GM12878 (cell line): Measurements from ENCODE around the gene TGFBI. TPM values are rescaled to one million over a fixed set of nuclear protein-coding genes. Genes with fewer than 3 reads are reported as not detected.

ENCODE experiments used
- ATAC-seq: fragments of 200-7000 bp; cut with Tn5 transposase; 3 replicates; pipeline ENCODE4 v1.9.1; 2020; ENCODE audit warnings: mild to moderate bottlenecking, moderate library complexity
- BruUV-seq: library from RNA; stranded (reverse); fragments of 400-500 nt; replicated peaks from 2 replicates; lab custom pipeline; 2021; lab: Mats Ljungman, UMichigan
- CTCF ChIA-PET: fragments of 300-600 bp; sonication (Branson Sonifier 250); formaldehyde crosslinking; extraction: SDS; loops from one replicate; lab custom pipeline; 2021; ENCODE audit warnings: inconsistent platforms; lab: Yijun Ruan, JAX
- POLR2A ChIA-PET: fragments of 350-600 bp; formaldehyde crosslinking; extraction: SDS; loops from one replicate; lab custom pipeline; 2021; ENCODE audit warnings: inconsistent platforms; lab: Charles Lee
- RAD21 ChIA-PET: fragments of 300-600 bp; sonication (Branson Sonifier 250); formaldehyde crosslinking; loops from one replicate; lab custom pipeline; 2023; ENCODE audit warnings: antibody characterized with exemption; ENCODE audit not compliant: unreplicated experiment; lab: Charles Lee
- SMC1A ChIA-PET: fragments of 300-600 bp; sonication (Branson Sonifier 250); formaldehyde crosslinking; loops from one replicate; lab custom pipeline; 2023; ENCODE audit not compliant: unreplicated experiment, uncharacterized antibody; lab: Charles Lee
- DNase-seq: peaks from one replicate; pipeline ENCODE4 v3.0.0-alpha.2; 2011; ENCODE audit warnings: low read depth, low spot score
- FAIRE-seq: peaks from 3 replicates; lab custom pipeline; 2011; peaks lifted over from hg19 to GRCh38; lab: Jason Lieb, UNC
- H2AFZ ChIP-seq: 2 replicates; pipeline ENCODE4 v1.6.0; 2011; ENCODE audit warnings: low read depth, low read length, control low read depth; ENCODE audit not compliant: control insufficient read depth
- H3K27ac ChIP-seq: 2 replicates; pipeline ENCODE4 v1.5.1; 2011; ENCODE audit warnings: control low read depth; ENCODE audit not compliant: control insufficient read depth, insufficient read depth
- H3K27me3 ChIP-seq, 2 experiments: replicated peaks in 1 of 2; 2 replicates each; pipeline versions ENCODE4 v1.6.0 to v1.6.1; 2011; ENCODE audit warnings: low read length in 1 of 2; ENCODE audit not compliant: control insufficient read depth in 2 of 2, insufficient read depth in 2 of 2
- H3K36me3 ChIP-seq, 2 experiments: 2 replicates each; pipeline ENCODE4 v1.5.1; 2011; ENCODE audit warnings: low read length in 1 of 2; ENCODE audit not compliant: control insufficient read depth in 2 of 2, insufficient read depth in 2 of 2
- H3K4me1 ChIP-seq: 2 replicates; pipeline ENCODE4 v1.6.1; 2011; ENCODE audit warnings: mild to moderate bottlenecking, low read length, moderate library complexity, mixed read lengths; ENCODE audit not compliant: control insufficient read depth, insufficient read depth
- H3K4me2 ChIP-seq: 2 replicates; pipeline ENCODE4 v1.6.0; 2011; ENCODE audit warnings: control low read depth; ENCODE audit not compliant: control insufficient read depth, insufficient read depth
- H3K4me3 ChIP-seq: fragments of 200-600 bp; sonication (generic); 2 replicates; pipeline ENCODE4 v1.5.1; 2016
- H3K79me2 ChIP-seq: 2 replicates; pipeline ENCODE4 v1.6.0; 2011; ENCODE audit warnings: low read length; ENCODE audit not compliant: control insufficient read depth, insufficient read depth
- H3K9ac ChIP-seq: 2 replicates; pipeline ENCODE4 v1.8.0; 2011; ENCODE audit warnings: low read length, control low read depth, mixed read lengths; ENCODE audit not compliant: control insufficient read depth, insufficient read depth
- H3K9me3 ChIP-seq: replicated peaks from 3 replicates; pipeline ENCODE4 v1.5.1; 2011; ENCODE audit warnings: mild to moderate bottlenecking, low read length; ENCODE audit not compliant: control insufficient read depth, insufficient read depth
- H4K20me1 ChIP-seq: 2 replicates; pipeline ENCODE4 v1.6.0; 2011; ENCODE audit not compliant: control insufficient read depth, insufficient read depth
- POLR2AphosphoS5 ChIP-seq: IDR thresholded peaks from 2 replicates; pipeline ENCODE4 v1.6.1; 2011; ENCODE audit warnings: mild to moderate bottlenecking, low read length, inconsistent platforms
- WGBS: methylation state at CpG from one replicate; pipeline ENCODE4 v1.1.6; 2016; ENCODE audit warnings: low lambda C conversion rate; ENCODE audit not compliant: insufficient replicate concordance, insufficient coverage; ENCODE audit errors: missing lambda C conversion rate; 5-methylcytosine and 5-hydroxymethylcytosine counted together
- in situ Hi-C: fragments of 300-500 bp; cut with MboI; formaldehyde crosslinking; loops from 9 replicates; pipeline ENCODE4 v1.14.3; 2018; ENCODE audit warnings: mixed read lengths
- intact Hi-C: fragments of 100-400 bp; cut with micrococcal nuclease; formaldehyde crosslinking; loops from one replicate; pipeline ENCODE4 v1.14.2; 2022; ENCODE audit not compliant: unreplicated experiment
- polyA plus RNA-seq, 11 experiments: library from polyadenylated mRNA; depleted of rRNA in 4 of 11; unstranded in 6 of 11; stranded (reverse) in 5 of 11; fragments of >200 nt; fragmentation: Nextera tagmentation in 4 of 11; fragmentation: Illumina TruSeq in 1 of 11; extraction: Ambion mirVana in 4 of 11; extraction: Trizol in 1 of 11; gene quantifications; 1 replicate in 1 of 11; 2 replicates in 10 of 11; pipeline versions ENCODE4 v1.2.1 to v1.2.3, GENCODE V29; 2011 to 2016; ENCODE audit warnings: inconsistent platforms in 2 of 11, missing spikeins in 2 of 11, low read depth in 1 of 11
- total RNA-seq, 4 experiments: library from RNA; depleted of rRNA in 3 of 4; stranded (reverse); fragments of >200 nt in 3 of 4; fragmentation: Illumina TruSeq in 1 of 4; extraction: Trizol in 1 of 4; gene quantifications; 2 replicates each; pipeline versions ENCODE4 v1.2.1 to v1.2.3, GENCODE V29; 2013 to 2021
- TF ChIP-seq, protein P1 (sequence below): IDR thresholded peaks from 2 replicates; pipeline ENCODE4 v1.6.1; 2012; ENCODE audit warnings: improper control_type of control experiment, low read depth, low read length; ENCODE audit not compliant: insufficient replicate concordance
- TF ChIP-seq, protein P2 (sequence below): fragments of 450-650 bp; IDR thresholded peaks from 2 replicates; pipeline ENCODE4 v1.6.1; 2017; ENCODE audit warnings: borderline replicate concordance
- TF ChIP-seq, protein P3 (sequence below): fragments of 450-650 bp; IDR thresholded peaks from 2 replicates; pipeline ENCODE4 v1.6.1; 2017; ENCODE audit warnings: mild to moderate bottlenecking

The TGFBI gene
- total and polyA plus RNA-seq, 10 of the 15 experiments (the other 5 are each of a cell fraction or from before 2014, with no cell fraction given) = 0.12 to 1.8 (median 0.19) TPM

DNA sequence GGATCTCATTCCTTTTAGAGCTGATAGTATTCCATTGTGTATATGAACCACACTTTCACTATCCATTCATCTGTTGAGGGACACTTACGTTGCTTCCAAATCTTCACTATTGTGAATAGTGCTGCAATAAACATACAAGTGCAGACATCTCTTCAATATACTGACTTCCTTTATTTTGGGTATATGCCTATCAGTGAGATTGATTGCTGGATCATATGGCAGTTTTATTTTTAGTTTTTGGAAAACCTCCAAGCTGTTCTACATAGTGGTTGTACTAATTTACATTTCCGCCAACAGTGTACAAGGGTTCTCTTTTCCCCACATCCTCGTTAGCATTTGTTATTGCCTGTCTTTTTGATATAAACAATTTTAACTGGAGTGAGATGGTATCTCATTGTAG lies 40.2 kb upstream of the TGFBI start:
- Histone ChIP-seq H3K36me3 (no peaks in the 10 kb centered on the region), H3K27me3 (peaks cover 0 to 3% of the 10 kb centered on the region in 2 experiments; a peak in 3 of 4 replicates), H3K27ac (no peak overlapping the region), H3K79me2 (no peaks in the 10 kb centered on the region), H3K9ac (no peak overlapping the region), H2AFZ (no peak overlapping the region), H4K20me1 (no peaks in the 10 kb centered on the region), H3K4me2 (no peak overlapping the region), H3K4me3 (no peak overlapping the region), H3K4me1 (no peaks in the 10 kb centered on the region), H3K9me3 (no peaks in the 10 kb centered on the region; the same call in 2 of the 3 replicates)
- 25% methylated on average over 3 of the region's 3 CpGs for WGBS
- FAIRE-seq (no peak), ATAC-seq (no peak), DNase-seq (no peak)
- TF ChIP-seq POLR2AphosphoS5 = no peak
- TF ChIP-seq, protein P1, sequence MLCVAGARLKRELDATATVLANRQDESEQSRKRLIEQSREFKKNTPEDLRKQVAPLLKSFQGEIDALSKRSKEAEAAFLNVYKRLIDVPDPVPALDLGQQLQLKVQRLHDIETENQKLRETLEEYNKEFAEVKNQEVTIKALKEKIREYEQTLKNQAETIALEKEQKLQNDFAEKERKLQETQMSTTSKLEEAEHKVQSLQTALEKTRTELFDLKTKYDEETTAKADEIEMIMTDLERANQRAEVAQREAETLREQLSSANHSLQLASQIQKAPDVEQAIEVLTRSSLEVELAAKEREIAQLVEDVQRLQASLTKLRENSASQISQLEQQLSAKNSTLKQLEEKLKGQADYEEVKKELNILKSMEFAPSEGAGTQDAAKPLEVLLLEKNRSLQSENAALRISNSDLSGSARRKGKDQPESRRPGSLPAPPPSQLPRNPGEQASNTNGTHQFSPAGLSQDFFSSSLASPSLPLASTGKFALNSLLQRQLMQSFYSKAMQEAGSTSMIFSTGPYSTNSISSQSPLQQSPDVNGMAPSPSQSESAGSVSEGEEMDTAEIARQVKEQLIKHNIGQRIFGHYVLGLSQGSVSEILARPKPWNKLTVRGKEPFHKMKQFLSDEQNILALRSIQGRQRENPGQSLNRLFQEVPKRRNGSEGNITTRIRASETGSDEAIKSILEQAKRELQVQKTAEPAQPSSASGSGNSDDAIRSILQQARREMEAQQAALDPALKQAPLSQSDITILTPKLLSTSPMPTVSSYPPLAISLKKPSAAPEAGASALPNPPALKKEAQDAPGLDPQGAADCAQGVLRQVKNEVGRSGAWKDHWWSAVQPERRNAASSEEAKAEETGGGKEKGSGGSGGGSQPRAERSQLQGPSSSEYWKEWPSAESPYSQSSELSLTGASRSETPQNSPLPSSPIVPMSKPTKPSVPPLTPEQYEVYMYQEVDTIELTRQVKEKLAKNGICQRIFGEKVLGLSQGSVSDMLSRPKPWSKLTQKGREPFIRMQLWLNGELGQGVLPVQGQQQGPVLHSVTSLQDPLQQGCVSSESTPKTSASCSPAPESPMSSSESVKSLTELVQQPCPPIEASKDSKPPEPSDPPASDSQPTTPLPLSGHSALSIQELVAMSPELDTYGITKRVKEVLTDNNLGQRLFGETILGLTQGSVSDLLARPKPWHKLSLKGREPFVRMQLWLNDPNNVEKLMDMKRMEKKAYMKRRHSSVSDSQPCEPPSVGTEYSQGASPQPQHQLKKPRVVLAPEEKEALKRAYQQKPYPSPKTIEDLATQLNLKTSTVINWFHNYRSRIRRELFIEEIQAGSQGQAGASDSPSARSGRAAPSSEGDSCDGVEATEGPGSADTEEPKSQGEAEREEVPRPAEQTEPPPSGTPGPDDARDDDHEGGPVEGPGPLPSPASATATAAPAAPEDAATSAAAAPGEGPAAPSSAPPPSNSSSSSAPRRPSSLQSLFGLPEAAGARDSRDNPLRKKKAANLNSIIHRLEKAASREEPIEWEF = no peak
- TF ChIP-seq, protein P2, sequence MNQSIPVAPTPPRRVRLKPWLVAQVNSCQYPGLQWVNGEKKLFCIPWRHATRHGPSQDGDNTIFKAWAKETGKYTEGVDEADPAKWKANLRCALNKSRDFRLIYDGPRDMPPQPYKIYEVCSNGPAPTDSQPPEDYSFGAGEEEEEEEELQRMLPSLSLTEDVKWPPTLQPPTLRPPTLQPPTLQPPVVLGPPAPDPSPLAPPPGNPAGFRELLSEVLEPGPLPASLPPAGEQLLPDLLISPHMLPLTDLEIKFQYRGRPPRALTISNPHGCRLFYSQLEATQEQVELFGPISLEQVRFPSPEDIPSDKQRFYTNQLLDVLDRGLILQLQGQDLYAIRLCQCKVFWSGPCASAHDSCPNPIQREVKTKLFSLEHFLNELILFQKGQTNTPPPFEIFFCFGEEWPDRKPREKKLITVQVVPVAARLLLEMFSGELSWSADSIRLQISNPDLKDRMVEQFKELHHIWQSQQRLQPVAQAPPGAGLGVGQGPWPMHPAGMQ = no peak
- TF ChIP-seq, protein P3, sequence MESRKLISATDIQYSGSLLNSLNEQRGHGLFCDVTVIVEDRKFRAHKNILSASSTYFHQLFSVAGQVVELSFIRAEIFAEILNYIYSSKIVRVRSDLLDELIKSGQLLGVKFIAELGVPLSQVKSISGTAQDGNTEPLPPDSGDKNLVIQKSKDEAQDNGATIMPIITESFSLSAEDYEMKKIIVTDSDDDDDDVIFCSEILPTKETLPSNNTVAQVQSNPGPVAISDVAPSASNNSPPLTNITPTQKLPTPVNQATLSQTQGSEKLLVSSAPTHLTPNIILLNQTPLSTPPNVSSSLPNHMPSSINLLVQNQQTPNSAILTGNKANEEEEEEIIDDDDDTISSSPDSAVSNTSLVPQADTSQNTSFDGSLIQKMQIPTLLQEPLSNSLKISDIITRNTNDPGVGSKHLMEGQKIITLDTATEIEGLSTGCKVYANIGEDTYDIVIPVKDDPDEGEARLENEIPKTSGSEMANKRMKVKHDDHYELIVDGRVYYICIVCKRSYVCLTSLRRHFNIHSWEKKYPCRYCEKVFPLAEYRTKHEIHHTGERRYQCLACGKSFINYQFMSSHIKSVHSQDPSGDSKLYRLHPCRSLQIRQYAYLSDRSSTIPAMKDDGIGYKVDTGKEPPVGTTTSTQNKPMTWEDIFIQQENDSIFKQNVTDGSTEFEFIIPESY = no peak
- ChIA-PET CTCF (interaction anchor here (0.7 to 2.8 kb wide), 4 partner anchors 9 to 93 kb away, joined by 3 to 12 read pairs (median 4); no protein-coding TSS in a partner anchor), RAD21 (no interaction called here), POLR2A (no interaction called here), SMC1A (interaction anchor here (1.6 kb wide), 1 partner anchor 14 kb away, joined by 6 read pairs; no protein-coding TSS in a partner anchor)
- intact Hi-C loops = no loop called here
- no TSS peak for BruUV-seq
- in situ Hi-C loops = no loop called here
